Measurements from ENCODE around the gene DCAF11.

Gene DCAF11

DNA sequence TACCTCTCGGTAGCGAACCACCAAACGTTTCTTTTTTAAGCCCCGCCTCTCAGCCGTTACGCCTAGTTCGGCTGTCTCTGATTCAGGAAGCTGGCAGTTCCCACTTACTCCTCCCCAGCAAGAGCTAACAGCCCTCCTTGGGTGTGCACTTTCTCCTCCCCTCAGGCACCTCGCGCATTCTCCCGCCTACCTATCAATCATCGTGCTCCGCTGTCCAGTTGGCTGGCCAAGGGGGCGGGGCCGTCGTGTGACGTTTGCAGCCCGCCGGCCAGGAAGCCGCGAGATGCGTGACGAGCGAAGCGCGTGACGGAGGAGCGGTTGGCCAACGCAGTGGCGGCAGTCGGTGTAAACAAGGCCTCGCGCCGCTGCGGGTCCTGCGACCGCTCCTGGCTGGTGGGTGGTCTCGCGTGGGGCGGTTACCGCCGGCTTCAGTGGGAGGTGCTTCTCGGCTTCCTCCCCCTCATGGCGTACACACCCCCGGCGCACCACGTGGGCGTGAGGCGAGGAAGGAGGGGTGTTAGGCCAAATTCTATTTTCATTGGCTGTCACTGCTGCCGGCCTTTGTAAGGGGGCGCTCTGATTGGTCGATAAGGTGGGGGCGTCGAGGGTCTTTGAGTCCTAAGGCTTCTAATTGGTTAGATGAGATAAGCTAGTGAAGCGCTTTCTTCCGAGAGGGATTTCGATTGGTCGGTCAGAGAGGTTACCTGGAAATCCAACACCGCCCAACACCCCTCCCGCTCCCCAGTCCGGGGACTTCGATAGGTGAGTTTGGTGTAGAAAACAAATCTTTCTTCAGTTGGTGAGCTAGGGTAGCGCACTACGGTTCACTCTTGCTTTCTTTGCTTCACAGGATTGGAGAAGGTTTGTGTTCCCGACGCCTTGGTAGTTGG, at the start of gene DCAF11, which contains the start of gene NRL:
Gene DCAF11, plus strand, starts transcription at position 246 of the 890 bp plus-strand sequence. CDS start 818 bp downstream, outside the sequence.
Gene NRL, minus strand, starts transcription at position 418 of the 890 bp plus-strand sequence. CDS start 32,101 bp downstream, outside the sequence.
- peak; percentile 99 for DNase-seq

DNA sequence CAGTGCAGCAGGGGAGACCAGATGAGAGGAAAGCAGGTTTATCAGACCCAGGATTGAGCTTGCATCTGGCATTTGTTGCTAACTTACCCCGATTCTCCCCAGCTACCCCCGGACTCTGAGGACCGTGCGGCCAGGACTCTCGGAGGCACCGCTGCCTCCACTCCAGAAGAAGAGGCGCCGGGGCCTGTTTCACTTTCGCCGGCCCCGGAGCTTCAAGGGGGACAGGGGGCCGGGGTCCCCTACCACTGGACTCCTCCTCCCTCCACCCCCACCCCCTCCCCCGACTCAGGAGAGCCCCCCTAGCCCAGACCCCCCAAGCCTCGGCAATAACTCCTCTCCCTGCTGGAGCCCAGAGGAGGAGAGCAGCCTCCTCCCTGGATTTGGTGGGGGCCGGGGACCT, 49.7 kb upstream of the DCAF11 start:
- DNase-seq, result no peak

DNA sequence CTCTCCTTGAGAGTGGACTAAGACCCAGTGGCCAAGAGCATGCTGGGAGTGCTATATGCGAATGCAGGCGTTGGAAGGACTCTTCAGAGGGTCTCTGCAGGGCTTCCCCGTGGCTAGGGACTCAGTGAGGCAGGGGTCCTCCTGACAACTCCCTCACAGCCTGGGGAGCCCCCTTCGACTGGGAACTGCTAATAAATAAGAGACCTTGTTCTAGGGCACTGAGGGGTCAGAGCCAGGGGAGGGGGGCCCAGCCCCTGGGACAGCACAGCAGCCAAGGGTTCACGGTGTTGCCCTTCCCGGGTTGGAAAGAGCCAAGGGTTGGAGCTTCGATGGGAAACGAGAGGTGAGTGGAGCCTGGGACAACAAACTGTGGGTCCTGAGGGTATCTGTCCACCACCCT, 49.2 kb upstream of the DCAF11 start:
- DNase-seq, result no peak

DNA sequence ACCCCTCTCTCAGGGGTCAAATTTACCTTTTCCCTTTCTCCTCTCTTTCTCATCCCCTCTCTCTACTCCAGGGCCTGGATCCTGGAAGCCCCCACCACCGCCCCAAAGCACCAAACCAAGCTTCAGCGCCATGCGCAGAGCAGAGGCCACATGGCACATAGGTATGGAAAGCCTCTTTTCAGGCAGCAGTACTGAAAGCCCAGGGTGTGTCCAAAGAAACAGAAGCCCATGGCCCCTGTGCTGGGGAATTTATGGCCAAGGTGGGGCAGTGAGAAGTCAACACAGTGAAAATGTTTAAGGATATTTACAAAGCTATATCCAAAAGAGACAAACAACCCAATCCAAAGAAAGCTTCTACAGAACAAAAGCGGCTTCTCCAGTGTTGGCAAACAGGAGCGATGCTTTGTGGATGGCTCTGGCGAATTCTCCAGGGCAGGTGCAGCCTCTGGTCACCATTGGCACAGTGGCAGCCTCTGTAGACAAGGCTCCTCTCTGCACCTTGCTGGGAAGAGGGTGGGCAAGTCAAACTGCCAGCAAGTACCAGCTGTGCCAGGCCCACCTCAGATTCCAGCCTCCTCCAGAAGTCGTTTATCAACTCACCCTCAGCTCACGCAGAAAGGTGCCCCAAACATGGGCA, 48.0 kb upstream of the DCAF11 start:
- no peak for DNase-seq

DNA sequence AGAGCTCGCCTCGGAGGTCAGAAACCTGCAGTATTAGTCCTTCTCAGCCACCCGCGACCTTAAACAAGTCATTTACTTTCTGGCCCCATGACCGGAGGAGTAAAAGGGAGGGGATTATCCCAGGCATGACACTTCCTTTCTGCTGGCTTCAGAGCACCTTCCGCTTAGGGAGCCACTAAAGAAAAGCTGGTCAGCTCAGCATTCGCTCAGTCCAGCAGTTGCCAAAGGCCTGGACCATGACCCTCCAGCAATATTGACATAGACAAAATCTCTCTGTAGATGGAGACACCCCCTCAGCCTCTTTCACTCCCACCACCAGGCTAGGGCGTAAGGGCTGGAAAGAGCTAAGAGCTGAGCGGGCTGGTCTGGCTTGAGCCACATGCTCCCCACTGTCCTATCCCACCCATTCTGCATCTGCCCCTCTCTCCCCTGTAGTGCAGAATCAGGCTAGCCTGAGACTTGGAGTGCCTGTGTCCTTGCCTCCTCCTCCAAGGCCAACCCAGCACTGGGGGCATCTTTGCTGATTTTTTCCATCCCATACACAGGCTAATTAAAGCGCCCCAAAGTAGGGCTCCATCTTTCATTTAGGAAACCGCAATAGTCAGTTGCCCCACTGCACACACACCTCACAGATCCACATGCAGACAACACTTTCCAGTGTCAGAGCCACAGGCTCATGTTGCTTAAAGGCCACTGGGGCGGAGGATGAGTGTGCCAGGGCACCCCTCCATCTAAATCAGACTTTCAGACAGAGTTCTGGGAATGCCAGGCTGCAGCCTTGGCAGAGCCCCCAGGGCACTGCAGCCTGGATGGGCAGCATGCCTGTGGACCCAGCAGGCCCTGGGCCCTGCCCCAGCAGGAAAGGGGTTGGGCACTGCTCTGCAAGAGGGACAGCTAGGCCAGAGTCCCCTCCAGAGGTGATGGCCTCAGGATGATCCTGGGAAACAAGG, 47.2 kb upstream of the DCAF11 start:
- no peak for DNase-seq

DNA sequence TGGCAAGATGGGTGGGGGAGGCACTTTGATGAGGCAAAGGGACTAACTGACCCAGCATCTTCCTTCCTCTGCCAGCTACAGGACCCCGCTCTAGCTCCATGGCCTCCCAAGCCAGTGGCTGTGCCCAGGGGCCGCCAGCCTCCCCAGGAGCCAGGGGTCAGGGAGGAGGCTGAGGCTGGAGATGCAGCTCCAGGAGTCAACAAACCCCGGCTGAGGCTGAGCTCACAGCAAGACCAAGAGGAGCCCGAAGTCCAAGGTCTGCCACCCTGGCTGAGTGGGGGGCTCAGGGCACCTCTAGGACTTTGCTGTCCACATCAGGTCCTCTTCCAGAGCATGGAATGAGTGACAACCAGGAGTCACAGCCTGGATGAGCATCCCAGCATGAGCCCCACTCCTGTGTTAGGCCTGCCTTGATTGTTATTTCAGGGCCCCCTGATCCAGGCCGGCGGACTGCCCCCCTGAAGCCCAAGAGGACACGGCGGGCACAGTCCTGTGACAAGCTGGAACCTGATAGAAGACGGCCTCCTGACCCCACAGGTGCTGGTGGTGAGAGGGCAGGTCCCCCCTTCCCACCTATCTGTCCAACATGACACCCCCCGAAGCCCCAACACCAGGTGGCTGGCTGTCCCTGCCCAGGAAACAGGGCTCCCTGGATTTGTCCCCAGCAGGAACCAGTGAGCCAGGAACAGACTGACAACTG, 45.7 kb upstream of the DCAF11 start:
- no peak for DNase-seq

DNA sequence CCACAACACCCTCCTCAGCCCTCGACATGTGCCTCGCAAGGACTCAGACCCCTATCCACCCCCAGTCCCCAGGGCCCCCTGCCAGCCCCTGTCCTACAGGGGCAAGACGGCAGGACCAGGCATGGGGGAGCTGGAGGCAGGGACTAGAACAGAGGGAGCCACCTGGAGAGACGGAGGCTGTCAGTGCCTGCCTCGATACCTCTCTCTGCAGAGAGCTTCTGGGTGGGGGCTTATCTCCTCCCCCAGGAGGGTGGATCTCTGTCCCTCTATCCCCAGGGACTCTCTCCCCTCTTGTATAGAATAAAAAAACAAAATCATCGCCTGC, 45.2 kb upstream of the DCAF11 start:
- no peak for DNase-seq

DNA sequence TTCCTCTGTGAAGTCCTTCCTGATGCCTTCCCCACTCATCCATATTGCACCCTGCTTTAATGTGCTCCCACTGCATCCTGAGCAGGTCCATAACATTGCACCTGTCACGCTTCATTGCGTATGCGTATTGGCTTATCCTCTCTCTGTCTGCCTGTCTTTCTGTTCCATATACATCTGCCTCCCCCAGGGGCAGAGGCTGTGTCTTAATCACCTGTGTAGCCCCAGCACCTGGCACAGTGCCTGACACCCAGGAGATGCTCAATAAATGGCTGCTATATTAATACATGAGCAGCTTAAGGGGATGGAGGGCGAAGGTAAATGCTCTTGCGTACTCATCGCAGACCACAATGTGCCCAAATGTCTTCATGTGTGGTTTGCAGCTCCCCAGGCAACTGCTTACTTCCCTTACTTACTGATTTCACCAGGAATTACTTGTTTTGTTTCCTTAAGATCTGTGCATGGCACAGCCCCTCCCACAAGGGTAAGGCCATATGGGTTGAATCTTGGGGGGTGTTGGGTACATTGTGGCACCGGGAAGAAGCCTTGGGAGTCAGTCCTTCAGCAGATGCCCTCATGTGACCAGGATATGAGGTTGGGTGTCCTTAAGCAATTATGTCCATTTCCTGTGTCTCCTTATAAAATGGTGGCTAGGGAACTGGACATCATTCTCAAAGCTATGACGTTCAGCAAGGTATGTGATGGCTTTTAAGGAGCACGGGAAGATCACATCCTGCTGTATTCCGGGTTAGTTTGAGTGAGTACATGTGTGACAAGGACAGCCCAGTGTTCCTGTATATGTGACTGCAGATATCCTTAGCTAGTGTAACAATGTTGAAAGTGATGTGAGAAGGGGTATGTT, 44.1 kb upstream of the DCAF11 start:
- peak; percentile 19 for DNase-seq

DNA sequence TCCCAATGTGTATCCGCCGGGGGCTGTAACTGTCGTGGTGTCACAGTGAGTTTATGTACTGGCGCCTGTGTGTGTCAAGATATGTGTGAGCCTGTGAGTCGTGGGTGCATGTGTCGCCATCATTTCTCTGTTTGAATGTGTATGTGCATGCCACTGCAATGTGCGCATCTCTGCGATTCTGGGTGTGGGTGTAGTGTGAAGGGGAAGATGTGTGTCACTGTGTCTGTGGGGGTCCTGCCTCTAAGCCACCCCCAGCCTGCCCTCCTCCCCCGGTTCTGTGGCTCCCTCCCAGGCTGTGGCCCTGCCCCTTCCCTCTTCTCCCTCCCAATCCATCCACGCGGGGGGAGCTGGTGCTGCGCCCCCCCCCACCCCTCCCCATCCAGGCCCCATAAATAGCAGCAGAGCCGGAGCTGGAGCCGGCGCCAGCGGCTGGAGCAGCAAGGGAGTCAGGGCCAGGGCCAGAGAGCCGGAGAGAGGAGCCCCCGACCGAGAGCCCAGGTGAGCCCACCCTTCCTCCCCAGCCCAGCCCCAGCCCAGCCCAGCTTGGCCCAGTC, 43.4 kb upstream of the DCAF11 start, which contains the start of gene CPNE6:
Gene CPNE6, plus strand, starts transcription at position 419 of the 554 bp plus-strand sequence. CDS start 1,375 bp downstream, outside the sequence.
- no peak for DNase-seq

DNA sequence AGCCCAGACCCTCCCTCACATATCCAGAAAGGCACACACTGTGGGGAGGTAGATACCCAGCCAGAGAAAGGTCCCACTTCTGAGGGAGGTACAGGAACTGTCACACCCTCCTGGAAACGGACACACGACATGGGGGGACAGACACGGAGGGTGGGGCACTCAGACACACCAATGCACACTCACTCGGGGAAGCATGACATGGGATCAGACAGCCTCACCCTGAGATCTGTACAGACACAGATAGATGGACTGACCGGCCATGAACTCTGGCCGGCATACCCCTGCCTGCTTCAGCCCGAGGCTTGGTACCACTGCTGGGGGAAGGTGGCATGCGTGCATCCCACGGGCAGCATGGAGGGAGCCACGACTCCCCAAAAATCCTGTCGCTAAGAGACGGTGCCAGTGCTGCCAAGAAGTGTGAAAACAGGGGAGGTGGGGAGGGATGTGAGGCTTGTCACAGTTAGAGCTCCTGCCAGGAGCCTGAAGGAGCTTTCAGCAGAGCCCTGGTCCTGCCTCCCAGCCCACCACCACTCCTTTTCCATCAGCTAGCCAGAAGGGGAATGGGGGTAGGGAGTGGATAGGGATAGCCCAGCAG, 42.6 kb upstream of the DCAF11 start:
- no peak for DNase-seq

DNA sequence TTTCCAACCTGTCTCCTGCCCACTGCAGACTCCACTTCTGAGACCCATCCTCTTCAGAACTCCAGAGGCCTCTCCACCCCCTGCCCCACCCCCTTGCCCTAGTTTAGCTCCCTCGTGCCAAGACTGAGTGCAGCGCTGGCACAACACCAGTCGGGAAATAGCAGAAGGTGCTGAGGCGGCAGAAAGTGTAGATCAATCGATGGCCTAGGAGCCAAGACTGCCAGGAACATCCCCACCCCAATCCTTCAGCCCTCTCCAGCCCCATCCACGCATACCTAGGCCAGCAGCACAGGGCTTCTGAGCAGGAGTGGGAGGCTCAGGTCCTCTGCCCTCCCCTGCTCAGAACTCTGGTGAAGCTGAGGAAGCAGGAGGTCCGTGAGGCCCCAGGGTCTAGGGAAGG, 42.1 kb upstream of the DCAF11 start:
- no peak for DNase-seq

DNA sequence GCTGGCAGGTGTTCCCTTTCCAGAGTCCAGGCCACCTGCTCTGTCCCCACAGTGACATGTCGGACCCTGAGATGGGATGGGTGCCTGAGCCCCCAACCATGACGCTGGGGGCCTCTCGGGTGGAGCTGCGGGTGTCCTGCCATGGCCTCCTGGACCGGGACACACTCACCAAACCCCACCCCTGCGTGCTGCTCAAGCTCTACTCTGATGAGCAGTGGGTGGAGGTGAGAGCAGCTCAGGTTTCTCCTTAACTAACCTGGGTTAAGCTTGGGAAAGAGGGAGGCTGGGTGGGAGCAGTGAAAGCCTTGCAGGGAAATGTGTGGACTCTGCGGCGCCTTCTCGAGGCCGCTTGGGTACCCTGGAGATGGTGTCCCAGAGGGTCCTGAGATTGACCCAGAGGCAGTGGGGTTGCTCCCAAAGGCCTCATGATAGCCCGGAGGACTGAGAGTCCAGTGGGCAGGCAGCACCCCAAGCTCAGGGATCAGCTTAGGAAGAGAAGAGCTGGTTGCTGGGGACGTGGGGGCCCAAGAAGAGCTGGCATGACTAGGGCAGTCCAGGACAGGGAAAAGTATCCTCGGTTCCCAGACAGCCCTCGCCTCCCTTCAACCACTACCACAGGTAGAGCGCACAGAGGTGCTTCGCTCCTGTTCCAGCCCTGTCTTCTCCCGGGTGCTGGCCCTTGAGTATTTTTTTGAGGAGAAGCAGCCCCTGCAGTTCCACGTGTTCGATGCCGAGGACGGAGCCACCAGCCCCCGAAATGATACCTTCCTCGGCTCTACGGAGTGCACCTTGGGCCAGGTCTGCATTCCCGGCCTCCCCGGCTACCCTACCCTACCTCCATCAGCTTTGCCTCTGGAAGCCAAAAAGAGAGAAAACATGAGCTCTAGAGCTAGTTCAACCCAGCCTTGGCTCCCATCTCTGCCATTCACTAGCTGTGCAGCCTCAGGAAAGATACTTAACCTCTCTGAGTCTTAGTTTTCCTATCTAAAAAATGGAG, 41.4 kb upstream of the DCAF11 start:
- no peak for DNase-seq

DNA sequence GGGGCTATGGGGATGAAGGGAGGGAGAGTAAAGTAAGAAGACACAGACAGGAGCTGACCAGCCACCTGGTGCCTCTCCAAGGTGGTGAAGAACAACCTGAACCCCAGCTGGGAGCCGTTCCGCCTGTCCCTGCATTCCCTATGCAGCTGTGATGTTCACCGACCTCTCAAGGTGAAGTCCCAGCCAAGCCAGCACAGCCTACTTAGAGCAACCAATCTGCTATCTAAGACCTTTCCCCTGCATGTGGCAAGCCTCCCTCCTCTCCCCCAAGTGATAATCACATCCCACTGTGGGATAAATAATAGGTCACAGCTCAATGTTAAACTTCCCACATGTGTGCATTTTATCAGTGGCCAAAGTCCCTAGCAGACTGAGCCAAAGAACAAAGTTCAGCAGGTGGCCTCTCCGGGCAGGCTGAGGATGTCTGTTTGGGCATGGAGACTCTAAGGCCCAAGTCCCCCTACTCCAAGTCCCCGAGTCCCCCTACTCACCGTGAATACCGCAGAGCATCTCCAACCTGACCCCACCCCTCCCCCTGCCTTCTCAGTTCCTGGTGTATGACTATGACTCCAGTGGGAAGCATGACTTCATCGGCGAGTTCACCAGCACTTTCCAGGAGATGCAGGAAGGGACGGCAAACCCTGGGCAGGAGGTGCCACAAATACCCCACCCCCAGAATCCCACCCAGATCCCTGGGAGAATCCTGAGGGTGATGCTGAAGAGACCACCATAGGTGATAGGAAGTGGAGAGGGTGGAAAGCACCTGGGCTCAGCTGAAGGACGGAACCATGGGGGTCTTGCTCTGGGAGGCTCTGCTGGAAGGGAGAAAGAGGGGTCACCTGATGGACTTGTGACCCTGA, 39.7 kb upstream of the DCAF11 start:
- DNase-seq, result no peak

DNA sequence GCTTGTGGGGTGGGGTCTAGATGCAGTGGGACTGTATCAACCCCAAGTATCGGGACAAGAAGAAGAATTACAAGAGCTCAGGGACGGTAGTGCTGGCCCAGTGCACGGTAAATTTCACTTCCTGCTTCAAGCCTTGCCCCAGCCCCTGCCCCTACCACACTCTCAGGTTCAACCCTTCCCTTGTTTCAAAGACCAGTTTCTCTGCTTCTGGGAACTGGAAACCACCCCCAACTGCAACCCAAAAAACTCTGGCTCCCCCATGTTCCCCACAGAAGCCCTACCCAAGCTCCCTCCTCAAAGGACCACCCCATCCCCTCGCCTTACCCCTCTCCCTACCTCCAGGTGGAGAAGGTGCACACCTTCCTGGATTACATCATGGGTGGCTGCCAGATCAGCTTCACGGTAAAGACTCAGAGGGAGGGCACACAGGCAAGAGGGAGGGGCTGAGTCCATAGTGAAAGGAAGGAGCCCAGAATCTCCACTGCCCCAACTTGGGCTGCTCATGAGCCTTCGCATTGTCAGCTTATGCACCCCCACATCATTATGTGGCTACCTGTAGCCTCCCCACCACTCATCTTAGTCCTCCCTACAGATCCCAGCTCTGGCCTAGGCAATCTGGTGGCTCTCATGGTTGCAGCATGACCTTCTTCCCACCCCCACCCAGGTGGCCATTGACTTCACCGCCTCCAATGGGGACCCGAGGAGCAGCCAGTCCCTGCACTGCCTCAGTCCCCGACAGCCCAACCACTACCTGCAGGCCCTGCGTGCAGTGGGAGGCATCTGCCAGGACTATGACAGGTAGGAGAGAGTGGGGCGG, 38.9 kb upstream of the DCAF11 start:
- no peak for DNase-seq

DNA sequence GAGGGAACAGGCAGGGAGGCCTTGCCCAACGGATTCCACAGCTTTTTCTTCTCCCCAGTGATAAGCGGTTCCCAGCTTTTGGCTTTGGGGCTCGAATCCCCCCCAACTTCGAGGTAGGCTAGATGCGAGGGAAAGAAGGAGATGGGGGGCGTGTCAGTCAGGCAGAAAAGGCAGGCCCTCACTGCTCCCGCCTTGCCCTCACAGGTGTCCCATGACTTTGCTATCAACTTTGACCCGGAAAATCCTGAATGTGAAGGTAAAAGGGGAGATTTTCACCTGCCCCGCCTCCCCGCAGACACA, 38.3 kb upstream of the DCAF11 start:
- DNase-seq, result no peak

DNA sequence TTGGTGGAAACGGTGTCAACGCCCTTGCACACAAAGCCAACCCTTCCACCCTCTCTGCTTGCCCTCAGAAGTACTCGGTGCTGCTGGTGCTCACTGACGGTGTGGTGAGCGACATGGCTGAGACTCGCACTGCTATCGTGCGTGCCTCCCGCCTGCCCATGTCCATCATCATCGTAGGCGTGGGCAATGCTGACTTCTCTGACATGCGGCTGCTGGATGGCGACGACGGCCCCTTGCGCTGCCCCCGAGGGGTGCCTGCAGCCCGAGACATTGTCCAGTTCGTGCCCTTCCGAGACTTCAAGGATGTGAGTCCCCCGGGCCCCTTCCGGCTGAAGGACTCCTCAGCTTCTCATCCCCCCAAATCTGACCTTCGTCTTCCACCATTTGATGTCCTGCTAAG, 37.5 kb upstream of the DCAF11 start:
- no peak for DNase-seq

DNA sequence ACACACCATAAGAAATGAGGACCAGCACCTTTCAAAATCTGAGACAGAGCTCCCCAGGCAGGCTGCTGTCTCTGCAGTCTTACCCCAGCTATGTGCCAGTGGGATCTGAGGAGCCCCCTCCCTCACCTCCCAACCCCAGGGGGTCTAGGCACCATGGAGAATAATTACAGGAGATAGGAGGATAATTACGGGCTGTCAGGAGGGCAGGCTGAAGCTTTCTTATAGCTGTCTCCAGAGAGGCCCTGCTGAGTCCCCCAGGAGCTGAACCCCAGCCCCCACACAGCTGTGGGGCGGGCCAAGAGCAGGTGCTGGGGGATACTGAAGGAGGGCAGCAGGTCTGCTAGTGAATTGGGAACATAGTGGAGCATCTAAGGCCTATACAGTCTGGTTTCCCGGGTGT, 36.4 kb upstream of the DCAF11 start:
- DNase-seq, result no peak

Measured in NCI-H1105 (cell line).